Motor neuron (in vitro differentiated cells): ENCODE results near the gene INSM2. TPM values are rescaled to one million over a fixed set of nuclear protein-coding genes. Genes with fewer than 3 reads are reported as not detected.

Experiments
- ATAC-seq, 8 experiments: fragments of 200-7000 bp; cut with Tn5 transposase; replicated peaks in 6 of 8; 2 replicates each; pipeline ENCODE4 v1.8.0; 2021; ENCODE audit warnings: mild to moderate bottlenecking in 8 of 8, moderate library complexity in 8 of 8
- H3K27ac ChIP-seq, 2 donors: fragments of 250-450 bp; sonication (Bioruptor Pico); 2 replicates each; pipeline ENCODE4 v1.9.0; 2021; ENCODE audit warnings: antibody characterized with exemption in 2 of 2, mild to moderate bottlenecking in 2 of 2, moderate library complexity in 1 of 2
- H3K4me1 ChIP-seq, 2 donors: fragments of 250-450 bp; sonication (Bioruptor Pico); replicated peaks in 1 of 2; 2 replicates each; pipeline ENCODE4 v1.6.1; 2021; ENCODE audit warnings: antibody characterized with exemption in 2 of 2, mild to moderate bottlenecking in 2 of 2, moderate library complexity in 1 of 2
- H3K4me3 ChIP-seq, 5 donors: fragments of 250-450 bp; sonication (Bioruptor Pico); 2 replicates each; pipeline ENCODE4 v1.9.0; 2021; ENCODE audit warnings: antibody characterized with exemption in 5 of 5, mild to moderate bottlenecking in 5 of 5, moderate library complexity in 4 of 5
- WGBS, 10 experiments: fragments of 450-650 bp; shearing (Covaris generic); methylation state at CpG; one replicate each; pipeline ENCODE4 v1.0.0; 2022; 5-methylcytosine and 5-hydroxymethylcytosine counted together
- in situ Hi-C, 9 experiments: fragments of 400-800 bp; cut with MboI; loops; one replicate each; pipeline ENCODE4 v1.15.0; 2021; ENCODE audit warnings: low sequenced_read_pairs in 9 of 9, low pct_unique_long_range_greater_than_20kb in 2 of 9; ENCODE audit not compliant: unreplicated experiment in 9 of 9
- total RNA-seq, 8 experiments: library from RNA; unstranded; fragments of 300-600 nt; gene quantifications; 2 replicates each; pipeline versions ENCODE4 v1.2.3 to v1.2.4, GENCODE V29; 2022

Gene INSM2, protein sequence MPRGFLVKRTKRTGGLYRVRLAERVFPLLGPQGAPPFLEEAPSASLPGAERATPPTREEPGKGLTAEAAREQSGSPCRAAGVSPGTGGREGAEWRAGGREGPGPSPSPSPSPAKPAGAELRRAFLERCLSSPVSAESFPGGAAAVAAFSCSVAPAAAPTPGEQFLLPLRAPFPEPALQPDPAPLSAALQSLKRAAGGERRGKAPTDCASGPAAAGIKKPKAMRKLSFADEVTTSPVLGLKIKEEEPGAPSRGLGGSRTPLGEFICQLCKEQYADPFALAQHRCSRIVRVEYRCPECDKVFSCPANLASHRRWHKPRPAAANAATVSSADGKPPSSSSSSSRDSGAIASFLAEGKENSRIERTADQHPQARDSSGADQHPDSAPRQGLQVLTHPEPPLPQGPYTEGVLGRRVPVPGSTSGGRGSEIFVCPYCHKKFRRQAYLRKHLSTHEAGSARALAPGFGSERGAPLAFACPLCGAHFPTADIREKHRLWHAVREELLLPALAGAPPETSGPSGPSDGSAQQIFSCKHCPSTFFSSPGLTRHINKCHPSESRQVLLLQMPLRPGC
- 1 to 10 TPM in 2 of 8 experiments, under 1 TPM in 5, not detected in 1; 0.10 to 6.8 (median 0.33) TPM for total RNA-seq

DNA sequence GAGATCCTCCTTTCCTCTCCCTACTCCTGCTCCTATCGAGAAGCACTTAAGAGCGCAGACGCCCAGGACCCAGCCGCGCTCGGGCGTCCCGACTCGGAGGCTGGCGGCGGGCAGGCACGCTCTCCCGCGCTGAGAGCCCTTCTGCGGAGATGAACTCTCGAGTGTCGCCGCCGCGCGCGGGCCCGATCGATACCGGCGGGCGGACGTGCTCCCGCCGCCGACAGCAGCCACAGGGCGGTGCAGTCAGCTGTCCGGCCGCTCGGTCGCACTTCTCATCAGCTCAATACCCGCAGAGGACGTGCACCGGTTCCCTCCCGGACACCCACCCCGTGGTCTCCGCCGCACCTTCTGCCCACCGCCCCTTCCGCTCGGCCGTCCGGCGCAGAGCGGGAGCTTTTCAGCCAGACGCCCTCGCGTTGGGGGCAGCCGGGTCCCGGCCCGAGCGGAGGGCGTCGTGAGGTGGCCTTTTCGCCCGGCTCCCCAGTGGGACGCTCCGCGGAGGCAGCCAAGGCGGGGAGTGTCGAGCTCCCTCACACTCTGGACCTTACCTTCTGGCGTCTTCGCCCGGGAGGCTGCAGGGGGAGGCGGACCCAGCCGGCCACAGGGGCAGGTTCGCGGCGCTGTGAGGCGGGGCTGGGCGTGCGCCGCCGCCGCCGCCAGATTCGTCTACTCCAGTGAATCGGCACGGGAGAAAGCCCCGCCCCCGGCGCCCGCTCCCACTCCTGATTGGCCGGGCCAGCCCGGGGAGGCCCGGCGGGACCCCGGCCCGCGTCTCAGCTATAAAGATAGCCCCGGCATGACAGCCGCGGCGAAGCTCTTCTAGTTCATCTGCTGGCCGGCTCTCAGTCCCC is at the start of gene INSM2:
INSM2 (plus strand) TSS at position 808 of the 851 bp plus-strand sequence. CDS start 89 bp downstream, outside the sequence.
- peak; percentile 77 to 93 (median 90) for ATAC-seq
- in situ Hi-C loops = no loop called here
- Histone ChIP-seq H3K4me3 (peak within 1 kb of the TSS; percentile 44 to 55 (median 49)), H3K27ac (no peak within 1 kb of the TSS), H3K4me1 (peaks cover 6 to 12% of the 10 kb centered on the region in 2 donors)
- WGBS, 10 experiments = 0 to 20% (median 0%) methylated on average over 1 to 18 of the region's 100 CpGs; no CpG with 5 or more reads in 1 of the 10 experiments

DNA sequence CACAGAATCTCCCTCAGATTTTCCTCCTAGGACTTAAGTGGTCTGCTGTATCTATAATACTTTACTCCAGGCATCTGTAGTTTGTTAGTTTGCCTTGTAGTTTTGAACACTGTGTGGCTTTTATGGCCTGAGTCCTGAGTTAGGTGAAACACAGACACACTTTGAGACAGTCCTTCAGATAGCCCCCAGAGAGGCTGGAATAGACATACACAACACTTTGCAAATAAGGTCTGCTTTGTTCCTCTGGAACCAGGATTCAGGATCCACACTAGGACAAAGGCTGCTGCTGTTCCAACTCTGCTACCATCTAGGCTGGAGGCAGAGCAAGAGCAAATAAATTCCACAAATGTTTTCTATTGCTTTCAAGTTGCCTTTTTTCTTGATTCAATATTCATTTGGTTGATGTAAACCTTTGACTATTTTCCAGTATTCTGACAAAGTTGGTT is 41.4 kb upstream of the INSM2 start:
- no peak overlapping the region for H3K27ac ChIP-seq
- H3K4me1 ChIP-seq = no peaks in the 10 kb centered on the region
- in situ Hi-C loops = no loop called here
- no peak for ATAC-seq
- no peak overlapping the region for H3K4me3 ChIP-seq

DNA sequence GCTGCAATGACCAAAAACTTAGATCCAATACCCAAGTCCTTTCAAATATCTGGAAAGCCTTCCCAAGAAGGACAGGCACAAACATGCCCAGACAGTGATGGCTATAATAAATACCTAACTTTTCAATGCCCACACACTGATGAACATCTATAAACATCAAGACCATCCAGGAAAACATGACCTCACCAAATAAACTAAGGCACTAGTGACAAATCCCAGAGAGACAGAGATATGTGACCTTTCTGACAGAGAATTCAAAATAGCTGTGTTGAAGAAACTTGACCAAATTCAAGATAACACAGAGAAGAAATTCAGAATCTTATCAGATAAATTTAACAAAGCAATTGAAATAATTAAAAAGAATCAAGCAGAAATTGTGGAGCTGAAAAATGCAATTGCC is 38.7 kb upstream of the INSM2 start:
- H3K27ac ChIP-seq = no peak overlapping the region
- H3K4me3 ChIP-seq = no peak overlapping the region
- ATAC-seq = no peak
- in situ Hi-C loops = no loop called here
- no peaks in the 10 kb centered on the region for H3K4me1 ChIP-seq

DNA sequence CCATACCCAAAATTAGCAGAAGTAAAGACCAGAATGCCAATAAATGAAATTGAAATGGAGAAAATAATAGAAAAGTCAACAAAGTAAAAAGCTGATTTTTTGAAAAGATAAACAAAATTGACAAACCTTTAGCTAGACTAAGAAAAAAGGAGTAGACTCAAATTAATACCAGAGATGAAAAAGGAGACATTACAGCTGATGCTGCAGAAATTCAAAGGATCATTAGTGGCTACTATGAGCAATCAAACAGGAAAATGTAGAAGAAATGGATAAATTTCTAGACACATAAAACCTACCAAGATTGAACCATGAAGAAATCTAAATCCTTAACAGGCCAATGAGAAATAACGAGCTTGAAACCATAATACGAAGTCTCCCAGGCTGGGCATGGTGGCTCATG is 34.8 kb upstream of the INSM2 start:
- H3K4me3 ChIP-seq = no peak overlapping the region
- in situ Hi-C loops = no loop called here
- WGBS, 10 experiments = 42 to 100% (median 75%) methylated on average over 2 of the region's 2 CpGs; no CpG with 5 or more reads in 3 of the 10 experiments
- H3K4me1 ChIP-seq = peaks cover 0 to 3% of the 10 kb centered on the region in 2 donors
- no peak overlapping the region for H3K27ac ChIP-seq
- no peak for ATAC-seq

DNA sequence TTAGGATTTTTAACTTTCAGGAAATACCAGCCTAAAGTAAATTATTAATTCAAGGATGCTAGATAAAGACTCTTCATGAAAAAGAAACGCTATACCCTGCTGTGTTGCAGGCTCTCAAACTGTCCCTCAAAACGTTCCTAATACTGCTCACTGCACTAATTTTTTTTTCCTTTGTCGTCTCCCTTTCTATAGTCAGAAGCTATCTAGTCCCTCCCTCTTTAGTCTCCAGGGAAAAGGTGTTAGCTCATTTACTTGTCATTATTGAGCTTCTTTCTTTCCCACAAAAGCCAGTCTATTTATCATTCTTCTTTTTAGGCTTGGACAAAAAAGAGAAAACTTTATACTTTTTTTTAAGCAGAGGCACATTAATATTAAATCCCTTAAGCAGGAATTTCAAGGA is 30.3 kb upstream of the INSM2 start:
- in situ Hi-C loops = no loop called here
- Histone ChIP-seq H3K4me3 (no peak overlapping the region), H3K27ac (no peak overlapping the region), H3K4me1 (peaks cover 0 to 3% of the 10 kb centered on the region in 2 donors)
- WGBS, 10 experiments = 0 to 29% (median 24%) methylated on average over 2 to 3 of the region's 3 CpGs; no CpG with 5 or more reads in 1 of the 10 experiments
- ATAC-seq = no peak

DNA sequence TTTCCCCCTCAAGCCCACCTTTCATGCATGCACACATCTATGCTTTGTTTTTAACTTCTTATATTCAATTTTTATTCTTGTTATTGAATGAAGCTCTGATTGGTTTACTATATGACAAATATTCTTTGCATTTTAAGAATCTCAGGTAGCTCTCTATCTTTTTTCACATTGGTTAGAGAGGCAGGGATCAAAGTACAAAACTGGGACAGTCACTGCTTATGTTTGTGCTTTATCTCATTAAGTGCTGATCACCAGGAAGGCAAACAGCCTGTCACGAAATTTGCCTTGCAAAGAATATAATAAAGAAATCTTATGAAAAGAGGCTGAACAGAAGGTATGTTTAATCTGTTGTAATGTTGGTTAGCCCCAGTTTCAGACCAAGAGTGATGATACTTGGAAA is 29.7 kb upstream of the INSM2 start:
- no peak overlapping the region for H3K4me3 ChIP-seq
- WGBS, 10 experiments = 0 to 71% (median 40%) methylated on average over 1 of the region's 1 CpG; no CpG with 5 or more reads in 1 of the 10 experiments
- peaks cover 0 to 3% of the 10 kb centered on the region in 2 donors for H3K4me1 ChIP-seq
- ATAC-seq = no peak
- in situ Hi-C loops = no loop called here
- no peak overlapping the region for H3K27ac ChIP-seq

DNA sequence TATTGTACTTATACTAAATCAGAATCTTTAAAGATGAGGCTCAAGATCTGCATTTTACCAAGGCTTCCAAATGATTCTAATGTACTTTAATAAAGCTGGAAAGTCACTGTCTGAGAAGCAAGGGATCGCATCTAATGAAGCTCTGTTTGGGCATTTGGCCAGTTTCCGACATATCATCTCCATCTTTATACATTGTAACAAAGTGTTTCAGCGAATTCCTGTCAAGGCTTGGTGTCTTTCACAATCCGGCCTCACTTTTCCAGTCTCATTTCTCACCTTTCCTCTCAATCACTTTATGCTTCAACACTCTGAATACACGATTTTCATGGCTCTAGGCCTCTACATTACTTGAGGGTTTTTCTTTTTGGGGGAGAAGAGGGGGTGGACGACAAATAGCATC is 27.5 kb upstream of the INSM2 start:
- no peak for ATAC-seq
- H3K27ac ChIP-seq = no peak overlapping the region
- H3K4me1 ChIP-seq = peaks cover 0 to 3% of the 10 kb centered on the region in 2 donors
- 23 to 93% (median 67%) methylated on average over 2 to 6 of the region's 6 CpGs for WGBS, 10 experiments
- H3K4me3 ChIP-seq = no peak overlapping the region
- in situ Hi-C loops = no loop called here

DNA sequence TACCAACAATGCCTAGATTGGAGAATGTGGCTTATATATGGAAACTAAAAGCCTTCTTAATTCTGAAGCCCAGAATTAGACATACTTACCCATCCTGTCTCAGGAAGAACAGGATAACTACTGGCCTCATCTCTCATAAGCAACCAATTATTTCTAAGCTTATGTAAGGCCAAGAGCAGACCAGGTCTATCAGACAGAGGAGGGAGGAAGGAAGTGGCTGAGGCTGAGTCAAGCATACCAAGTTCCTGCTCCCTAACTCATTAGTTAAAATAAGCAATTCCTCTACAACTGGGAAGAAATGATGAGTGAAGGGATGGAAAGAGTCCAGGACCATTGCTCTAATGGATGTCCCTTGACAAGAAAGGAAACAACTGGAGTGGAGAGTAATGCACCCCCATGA is 27.0 kb upstream of the INSM2 start:
- ATAC-seq = no peak
- Histone ChIP-seq H3K4me3 (no peak overlapping the region), H3K4me1 (peaks cover 0 to 3% of the 10 kb centered on the region in 2 donors), H3K27ac (no peak overlapping the region)
- in situ Hi-C loops = no loop called here

DNA sequence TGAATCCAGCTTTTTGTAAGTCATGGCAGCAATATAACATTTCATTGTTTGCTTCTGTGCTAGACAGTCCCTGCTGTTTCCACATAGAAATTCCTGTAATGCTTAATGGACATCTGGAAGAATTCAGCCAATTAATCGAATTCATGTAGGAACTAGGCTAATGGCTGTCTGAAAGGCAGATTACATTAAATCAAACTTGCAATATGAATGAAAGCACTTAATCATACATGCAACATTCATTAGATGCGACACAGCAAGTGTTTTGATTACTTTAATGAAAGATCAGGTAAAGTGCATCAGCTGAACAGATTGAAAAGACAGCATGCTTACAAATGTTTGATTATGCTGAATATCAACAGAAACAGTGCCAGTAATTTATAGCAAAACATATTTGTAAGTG is 24.1 kb upstream of the INSM2 start:
- H3K4me1 ChIP-seq = no peaks in the 10 kb centered on the region
- no peak overlapping the region for H3K27ac ChIP-seq
- H3K4me3 ChIP-seq = no peak overlapping the region
- peak in 2 of 8 experiments; percentile 32 to 46 for ATAC-seq
- WGBS, 10 experiments = 7 to 100% (median 67%) methylated on average over 1 to 2 of the region's 2 CpGs; no CpG with 5 or more reads in 1 of the 10 experiments
- in situ Hi-C loops = no loop called here

DNA sequence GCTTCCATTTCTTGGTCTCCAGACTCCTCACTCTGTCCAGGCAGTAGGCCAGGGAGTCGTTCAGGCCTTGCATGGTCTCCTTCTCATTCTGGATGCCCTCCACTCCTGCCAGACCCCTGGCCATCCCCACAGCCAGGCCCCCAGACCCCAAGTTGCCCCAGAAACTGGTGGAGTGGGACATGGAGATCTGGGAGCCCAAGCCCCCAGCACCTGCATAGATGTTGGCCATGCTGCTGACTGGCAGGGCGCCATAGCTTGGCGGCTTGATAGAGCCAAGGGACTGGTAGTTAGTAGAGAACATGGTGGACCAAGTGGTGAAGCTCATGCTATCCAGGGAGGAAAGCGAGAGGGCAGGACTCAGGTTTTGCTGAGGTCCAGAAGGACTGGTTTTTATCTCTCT is 21.2 kb upstream of the INSM2 start:
- H3K27ac ChIP-seq = no peak overlapping the region
- no peak for ATAC-seq
- in situ Hi-C loops = no loop called here
- H3K4me1 ChIP-seq = no peaks in the 10 kb centered on the region
- WGBS, 10 experiments = 71 to 83% methylated on average over 1 to 2 of the region's 4 CpGs; no CpG with 5 or more reads in 8 of the 10 experiments
- no peak overlapping the region for H3K4me3 ChIP-seq

DNA sequence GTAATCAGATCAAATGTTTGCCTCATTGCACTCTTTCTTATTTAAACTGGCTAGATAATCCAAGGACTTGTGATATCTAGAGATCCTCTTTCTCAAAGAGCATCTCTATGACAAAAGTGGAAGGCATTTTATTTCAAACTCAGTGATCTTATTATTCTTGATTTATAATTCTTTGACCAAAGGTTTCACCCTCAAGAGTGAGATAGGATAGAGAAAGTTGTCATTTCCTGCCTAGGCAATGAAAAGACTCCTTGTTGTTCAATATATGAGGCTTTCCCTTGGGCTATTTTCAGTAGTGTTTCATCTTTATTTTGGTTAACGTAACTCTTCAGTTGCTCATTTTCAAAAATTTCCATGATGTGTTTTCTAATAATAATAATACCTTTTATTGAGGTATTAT is 18.0 kb upstream of the INSM2 start:
- ATAC-seq = no peak
- Histone ChIP-seq H3K27ac (no peak overlapping the region), H3K4me1 (no peaks in the 10 kb centered on the region), H3K4me3 (no peak overlapping the region)
- in situ Hi-C loops = no loop called here
- 30 to 100% (median 96%) methylated on average over 1 of the region's 1 CpG; no CpG with 5 or more reads in 4 of the 10 experiments for WGBS, 10 experiments

DNA sequence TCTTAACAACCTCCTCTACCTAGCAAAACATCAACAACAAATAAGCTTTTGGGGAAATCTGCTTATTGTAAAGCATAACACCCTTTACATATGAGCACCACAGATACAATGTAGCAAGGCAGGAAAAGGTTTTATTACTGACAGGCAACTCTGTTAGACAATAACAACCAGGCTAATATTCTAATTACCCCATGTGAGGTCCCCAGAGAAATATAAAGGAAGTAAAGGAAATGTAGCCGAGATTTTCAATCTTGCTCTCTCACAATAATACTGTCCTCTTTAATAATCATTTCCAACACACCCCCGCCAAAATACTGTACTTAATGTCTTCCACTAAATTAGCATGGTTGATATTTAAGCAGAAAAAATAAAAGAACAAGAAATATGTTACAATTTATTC is 14.0 kb upstream of the INSM2 start:
- in situ Hi-C loops = no loop called here
- H3K27ac ChIP-seq = no peak overlapping the region
- H3K4me3 ChIP-seq = no peak overlapping the region
- no peaks in the 10 kb centered on the region for H3K4me1 ChIP-seq
- no peak for ATAC-seq
- whole genome bisulfite sequencing, 10 experiments = 0 to 76% (median 50%) methylated on average over 1 to 2 of the region's 2 CpGs

DNA sequence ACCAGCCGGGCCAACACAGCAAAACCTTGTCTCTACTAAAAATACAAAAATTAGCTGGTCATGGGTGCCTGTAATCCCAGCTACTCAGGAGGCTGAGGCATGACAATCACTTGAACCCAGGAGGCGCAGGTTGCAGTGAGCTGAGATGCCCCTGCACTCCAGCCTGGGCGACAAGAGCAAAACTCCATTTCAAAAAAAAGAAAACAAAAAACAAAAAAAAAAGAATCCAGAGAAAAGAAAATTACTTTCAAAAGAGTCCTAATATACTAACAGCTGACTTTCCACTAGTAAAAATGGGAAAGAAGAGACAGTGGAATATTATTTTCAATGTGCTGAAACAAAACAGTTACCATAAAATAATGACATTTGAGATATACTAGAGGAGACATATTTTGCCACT is 8.3 kb upstream of the INSM2 start:
- in situ Hi-C loops = no loop called here
- WGBS, 10 experiments = 24 to 92% (median 76%) methylated on average over 2 to 3 of the region's 3 CpGs
- Histone ChIP-seq H3K4me1 (no peaks in the 10 kb centered on the region), H3K27ac (no peak overlapping the region), H3K4me3 (no peak overlapping the region)
- no peak for ATAC-seq
